OCI-LY1 (cell line): ENCODE results near the gene E4F1.

Source experiments
- CTCF ChIP-seq: fragments of 200-600 bp; sonication (generic), shearing (Covaris generic); IDR thresholded peaks from 2 replicates; pipeline ENCODE4 v1.5.1; 2017; ENCODE audit warnings: mild to moderate bottlenecking, antibody characterized with exemption, low read length, moderate library complexity, mixed read lengths
- EZH2 ChIP-seq: fragments of 200-600 bp; sonication (generic), shearing (Covaris generic); IDR thresholded peaks from 2 replicates; pipeline ENCODE4 v1.8.0; 2017; ENCODE audit warnings: borderline replicate concordance, mixed run types, mild to moderate bottlenecking, antibody characterized with exemption, low read length, moderate library complexity, mixed read lengths

DNA sequence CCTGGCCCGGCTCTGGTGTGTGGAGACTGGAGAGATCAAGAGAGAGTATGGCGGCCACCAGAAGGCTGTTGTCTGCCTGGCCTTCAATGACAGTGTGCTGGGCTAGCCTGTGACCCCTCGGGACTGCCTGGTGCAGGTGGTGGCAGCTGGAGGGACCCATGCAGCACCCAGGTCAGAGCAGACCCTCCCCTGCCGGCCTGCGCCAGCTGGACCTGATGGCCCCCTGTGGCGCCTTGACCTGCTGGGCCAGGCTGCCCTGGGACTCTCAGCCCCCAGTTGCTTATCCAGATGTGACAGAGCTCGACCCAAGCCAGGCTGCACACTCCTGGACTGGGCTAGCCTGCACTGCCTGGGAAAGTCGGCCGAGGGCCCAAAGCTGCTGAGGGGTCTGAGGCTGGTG is 14.6 kb upstream of the E4F1 start:
- no peak for TF ChIP-seq CTCF
- TF ChIP-seq EZH2: no peak
